ENCODE data around the gene PKN2. TPM values are rescaled to one million over a fixed set of nuclear protein-coding genes. Genes with fewer than 3 reads are reported as not detected.

PKN2 gene
- 91.3 TPM for polyA plus RNA-seq (ENCODE audit: insufficient read length)
- long read RNA-seq, donor 1, full-length matches to known transcripts, result 5 of 38 reads
- long read RNA-seq, donor 1, partial matches to known transcripts, result 33 of 38 reads
- long read RNA-seq, donor 1, other reads (novel, unspliced or antisense), result 0 of 38 reads
- long read RNA-seq, donor 2, full-length matches to known transcripts, result 7 of 89 reads
- long read RNA-seq, donor 2, partial matches to known transcripts, result 82 of 89 reads
- long read RNA-seq, donor 2, other reads (novel, unspliced or antisense), result 0 of 89 reads
- long read RNA-seq, donor 3, full-length matches to known transcripts, result 8 of 18 reads
- long read RNA-seq, donor 3, partial matches to known transcripts, result 10 of 18 reads
- long read RNA-seq, donor 3, other reads (novel, unspliced or antisense), result 0 of 18 reads
- long read RNA-seq, donor 4, result 0 reads
- long read RNA-seq, donor 5, full-length matches to known transcripts, result 7 of 7 reads
- long read RNA-seq, donor 5, partial matches to known transcripts, result 0 of 7 reads
- long read RNA-seq, donor 5, other reads (novel, unspliced or antisense), result 0 of 7 reads
- long read RNA-seq, donor 6, partial matches to known transcripts, result 12 of 13 reads
- long read RNA-seq, donor 6, other reads (novel, unspliced or antisense), result 0 of 13 reads
- long read RNA-seq, donor 7, full-length matches to known transcripts, result 6 of 23 reads
- long read RNA-seq, donor 7, partial matches to known transcripts, result 17 of 23 reads
- long read RNA-seq, donor 7, other reads (novel, unspliced or antisense), result 0 of 23 reads
- long read RNA-seq, donor 8, full-length matches to known transcripts, result 3 of 3 reads
- long read RNA-seq, donor 8, partial matches to known transcripts, result 0 of 3 reads
- long read RNA-seq, donor 8, other reads (novel, unspliced or antisense), result 0 of 3 reads

DNA sequence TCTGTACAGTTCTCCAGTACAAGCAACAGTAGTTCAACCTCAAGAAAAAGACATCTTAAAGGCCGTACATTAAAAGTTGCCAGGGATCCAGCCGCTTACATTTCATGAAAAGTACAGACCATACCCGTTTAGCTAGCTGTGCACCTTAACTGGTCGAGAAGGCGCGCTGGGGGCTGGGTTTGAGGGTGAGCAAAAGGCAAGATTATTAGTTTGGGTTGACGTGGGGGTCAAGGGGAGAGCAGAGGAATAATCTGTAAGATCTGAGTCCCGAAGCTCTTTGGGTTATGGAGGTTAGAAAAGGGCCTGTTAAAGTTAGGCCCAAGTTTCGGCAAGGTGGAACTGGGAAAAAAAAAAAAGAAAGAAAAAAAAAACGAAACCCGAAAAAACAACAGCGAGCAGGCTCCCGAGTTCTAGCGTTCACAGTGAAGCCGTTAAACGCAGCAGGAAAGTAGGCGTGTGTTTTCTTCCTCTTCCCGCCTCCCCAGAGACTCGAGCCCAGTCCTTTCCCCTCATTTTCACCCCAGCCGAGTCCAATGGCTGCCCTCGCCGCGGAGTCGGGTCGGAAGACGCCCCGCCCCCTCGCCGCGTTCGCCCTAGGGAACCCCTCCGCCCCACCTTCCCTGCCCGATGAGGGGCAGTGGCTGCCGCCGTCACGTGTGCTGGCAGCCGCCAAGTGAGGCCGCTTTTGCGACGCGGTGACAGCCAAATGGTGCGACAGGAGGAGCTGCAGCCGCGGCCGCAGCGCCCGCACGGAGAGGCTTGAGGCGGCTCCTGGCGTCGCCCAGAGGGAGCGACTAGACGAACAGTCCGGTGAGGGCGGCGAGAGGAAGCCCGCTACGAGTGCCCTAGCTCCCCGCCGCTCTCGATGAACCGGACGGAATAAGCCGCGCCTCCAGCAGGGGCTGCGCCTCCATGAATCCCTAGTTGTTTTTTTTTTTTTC lies at the start of gene PKN2:
TSS of gene PKN2 (plus strand) at position 733 of the 941 bp plus-strand sequence. CDS start 308 bp downstream, outside the sequence.
- DNase-seq, result peak; percentile 98

- no peak for DNase-seq
These were observed 49.5 kb upstream of the PKN2 start for GRCh38 chr1:88634538-88634937.

GRCh38 chr1:88640060-88640459 lies 44.0 kb upstream of the PKN2 start:
- DNase-seq, result no peak

GRCh38 chr1:88645886-88646285 lies 38.2 kb upstream of the PKN2 start:
- no peak for DNase-seq

GRCh38 chr1:88646476-88647248 lies 37.4 kb upstream of the PKN2 start:
- no peak for DNase-seq

DNA sequence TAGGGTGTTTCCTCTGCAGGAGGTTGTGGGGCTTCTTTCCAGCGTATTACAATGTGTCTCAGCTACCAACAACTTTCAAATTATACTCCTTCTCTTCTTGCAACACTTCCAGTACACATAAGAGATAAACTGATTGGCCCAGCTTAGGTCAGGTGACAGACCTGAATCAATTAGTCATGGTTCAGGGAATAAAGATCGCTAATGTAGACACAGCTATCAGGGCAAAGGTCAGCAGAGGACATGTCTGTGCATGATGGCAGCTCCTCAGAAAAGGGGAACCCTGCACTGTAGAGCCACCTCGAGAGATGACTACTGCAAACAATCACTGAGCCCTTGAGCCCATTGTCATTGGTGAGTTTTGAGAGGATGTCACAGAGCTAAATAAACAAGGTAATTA lies 36.8 kb upstream of the PKN2 start:
- no peak for DNase-seq

GRCh38 chr1:88647749-88648415 lies 36.2 kb upstream of the PKN2 start:
- no peak for DNase-seq

DNA sequence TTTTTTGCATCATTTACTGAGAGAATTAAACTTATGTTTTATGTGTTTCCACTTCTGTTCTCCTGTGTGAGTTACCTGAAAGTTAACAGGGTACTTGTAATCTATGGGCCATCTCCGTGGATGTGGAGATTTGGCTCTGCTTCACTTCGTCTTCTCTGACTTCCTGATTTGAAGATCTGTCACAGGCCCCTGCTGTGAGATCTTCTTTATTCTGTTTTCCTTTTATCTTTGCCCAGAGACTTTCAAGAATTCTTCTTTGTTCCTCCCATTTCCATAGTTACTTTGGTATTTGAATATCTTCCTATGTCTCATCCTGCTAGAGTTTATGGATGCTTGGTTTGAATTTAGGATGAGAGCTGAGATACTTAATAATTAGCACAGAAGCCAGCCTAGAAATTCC lies 35.4 kb upstream of the PKN2 start:
- DNase-seq, result no peak

- DNase-seq, result no peak
These were observed 34.1 kb upstream of the PKN2 start for GRCh38 chr1:88649932-88650331.

GRCh38 chr1:88650676-88651418 lies 33.2 kb upstream of the PKN2 start:
- DNase-seq, result no peak

GRCh38 chr1:88655140-88655539 lies 28.9 kb upstream of the PKN2 start:
- DNase-seq, result no peak

- DNase-seq, result no peak
These were observed 28.3 kb upstream of the PKN2 start for GRCh38 chr1:88655685-88656299.

DNA sequence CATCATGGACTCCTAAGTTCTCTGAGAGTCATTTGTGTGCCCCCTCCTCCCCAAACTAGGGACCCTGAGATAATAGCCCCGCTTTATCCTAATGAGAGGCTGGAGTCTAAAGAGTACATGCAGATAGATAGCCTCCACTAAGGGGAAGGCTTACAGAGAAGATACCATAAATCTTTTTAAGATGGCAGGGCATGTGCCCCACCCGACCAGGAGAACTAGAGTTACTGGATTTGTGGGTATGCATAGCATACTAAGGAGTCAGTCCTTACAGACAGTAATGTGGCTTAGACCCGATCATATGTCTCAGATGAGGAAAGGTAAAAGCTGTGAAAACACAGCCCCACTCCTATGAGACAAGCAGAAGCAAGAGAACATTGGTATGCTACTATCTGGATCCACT lies 25.7 kb upstream of the PKN2 start:
- DNase-seq, result no peak

DNA sequence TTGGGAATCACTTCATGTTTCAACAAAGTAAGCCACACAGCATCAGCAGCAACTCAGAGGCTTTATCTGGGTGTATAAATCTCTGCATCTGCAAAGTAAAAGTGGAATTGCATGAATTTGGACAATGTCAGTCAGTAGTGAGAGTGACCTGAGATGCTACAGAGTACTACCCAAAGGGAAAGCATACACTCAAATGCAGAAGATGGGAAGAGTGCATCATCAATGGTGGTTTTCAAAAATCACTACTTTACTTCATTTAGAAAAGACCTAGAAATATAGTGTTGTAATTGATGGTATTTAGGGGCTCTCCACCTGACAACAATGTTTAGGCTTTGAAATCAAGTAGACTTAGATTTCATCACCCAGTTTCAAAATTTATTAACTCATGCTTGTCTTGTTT lies 24.5 kb upstream of the PKN2 start:
- no peak for DNase-seq

- DNase-seq, result no peak
These were observed 22.9 kb upstream of the PKN2 start for GRCh38 chr1:88661188-88661587.

- DNase-seq, result no peak
These were observed 21.9 kb upstream of the PKN2 start for GRCh38 chr1:88661951-88662699.

DNA sequence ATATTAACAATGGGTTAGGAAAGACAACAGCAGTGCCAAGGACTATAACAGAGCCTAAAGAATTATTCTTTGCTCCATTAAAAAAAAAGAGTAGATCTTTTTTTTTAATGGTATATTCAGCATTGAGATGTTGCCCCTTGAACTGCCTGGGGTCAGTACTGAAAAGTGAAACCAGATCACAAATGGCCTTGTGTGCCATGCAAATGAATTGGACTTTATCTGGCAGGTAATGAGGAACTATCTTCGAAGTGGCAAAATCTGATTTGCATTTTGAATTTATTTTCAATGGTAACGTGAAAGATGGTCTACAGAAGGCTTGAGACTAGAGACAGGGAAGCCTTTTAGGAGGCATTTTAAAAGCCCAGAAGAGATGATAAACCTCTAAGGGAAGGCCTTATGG lies 21.4 kb upstream of the PKN2 start:
- DNase-seq, result no peak

- no peak for DNase-seq
These were observed 15.7 kb upstream of the PKN2 start for GRCh38 chr1:88668405-88668804.

DNA sequence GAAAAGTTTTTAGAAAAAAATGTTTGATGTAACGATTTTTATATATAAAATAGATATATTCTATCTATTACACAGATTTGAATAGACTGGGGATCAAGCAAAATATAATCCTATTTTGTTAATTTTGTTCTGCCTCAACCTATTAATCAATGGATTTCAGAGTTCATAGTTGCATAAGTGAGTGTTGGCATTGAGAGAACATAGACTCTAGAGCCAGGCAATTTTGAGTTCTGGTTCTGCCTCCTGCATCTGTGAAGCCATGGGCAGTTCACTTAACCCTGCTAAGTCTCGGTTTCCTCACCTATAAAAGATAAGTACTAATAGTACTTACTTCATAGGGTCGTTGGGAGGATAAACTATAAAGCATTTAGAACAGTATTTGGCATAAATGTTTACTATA lies 13.6 kb upstream of the PKN2 start:
- DNase-seq, result no peak

Measured in left kidney (tissue), 8 donors.